GM23338 (cell line): ENCODE data around the gene CADPS2. TPM values are rescaled to one million over a fixed set of nuclear protein-coding genes. Genes with fewer than 3 reads are reported as not detected.

Experiments
- ATAC-seq: fragments of 200-7000 bp; cut with Tn5 transposase; 3 replicates; pipeline ENCODE4 v1.9.1; 2020
- DNase-seq: peaks from one replicate; pipeline ENCODE4 v3.0.0-alpha.2; 2015; ENCODE audit warnings: low spot score
- H2AFZ ChIP-seq: fragments of 200-600 bp; sonication (generic); 2 replicates; pipeline ENCODE4 v1.8.0; 2016; ENCODE audit warnings: antibody characterized with exemption, mild to moderate bottlenecking, moderate library complexity
- H3F3A ChIP-seq: fragments of 200-600 bp; sonication (generic); replicated peaks from 2 replicates; pipeline ENCODE4 v1.8.0; 2017; ENCODE audit warnings: antibody characterized with exemption, mixed run types, low read depth
- H3K27ac ChIP-seq: fragments of 200-600 bp; sonication (generic); 2 replicates; pipeline ENCODE4 v1.6.1; 2016; ENCODE audit warnings: low read depth
- H3K27me3 ChIP-seq: fragments of 200-600 bp; sonication (generic); 2 replicates; pipeline ENCODE4 v1.8.0; 2016; ENCODE audit warnings: mild to moderate bottlenecking, mixed run types, moderate library complexity; ENCODE audit not compliant: insufficient read depth
- H3K36me3 ChIP-seq: fragments of 200-600 bp; sonication (generic); 2 replicates; pipeline ENCODE4 v1.8.0; 2016; ENCODE audit warnings: mild to moderate bottlenecking; ENCODE audit not compliant: insufficient read depth
- H3K4me1 ChIP-seq: fragments of 200-600 bp; sonication (generic); 2 replicates; pipeline ENCODE4 v1.8.0; 2016; ENCODE audit warnings: mild to moderate bottlenecking, moderate library complexity; ENCODE audit not compliant: insufficient read depth
- H3K4me2 ChIP-seq: fragments of 200-600 bp; sonication (generic); 2 replicates; pipeline ENCODE4 v1.7.1; 2017; ENCODE audit warnings: mixed run types
- H3K4me3 ChIP-seq: fragments of 200-600 bp; sonication (generic); 2 replicates; pipeline ENCODE4 v1.6.1; 2016; ENCODE audit warnings: mixed run types
- H3K79me2 ChIP-seq: fragments of 200-600 bp; sonication (generic); replicated peaks from 2 replicates; pipeline ENCODE4 v1.8.0; 2017; ENCODE audit warnings: mild to moderate bottlenecking; ENCODE audit not compliant: insufficient read depth
- H3K9me2 ChIP-seq: fragments of 200-600 bp; sonication (generic); 2 replicates; pipeline ENCODE4 v1.8.0; 2017; ENCODE audit not compliant: insufficient read depth
- H4K20me1 ChIP-seq: fragments of 200-600 bp; sonication (generic); replicated peaks from 2 replicates; pipeline ENCODE4 v1.8.0; 2017; ENCODE audit warnings: mild to moderate bottlenecking; ENCODE audit not compliant: insufficient read depth
- H3K27ac Mint-ChIP-seq: 2 replicates; pipeline ENCODE4 v1.8.0; 2020; ENCODE audit warnings: inconsistent platforms, mild to moderate bottlenecking, moderate library complexity, mixed read lengths
- H3K27me3 Mint-ChIP-seq: 3 replicates; pipeline ENCODE4 v1.8.0; 2022; ENCODE audit warnings: low read depth, mild to moderate bottlenecking, moderate library complexity, mixed read lengths, inconsistent platforms; ENCODE audit not compliant: insufficient read depth, poor library complexity
- H3K36me3 Mint-ChIP-seq: 3 replicates; pipeline ENCODE4 v1.8.0; 2021; ENCODE audit warnings: low read depth, mild to moderate bottlenecking, inconsistent platforms, moderate library complexity, mixed read lengths
- H3K4me1 Mint-ChIP-seq: 3 replicates; pipeline ENCODE4 v1.8.0; 2020; ENCODE audit warnings: mild to moderate bottlenecking, inconsistent platforms, mixed read lengths
- H3K4me3 Mint-ChIP-seq: 3 replicates; pipeline ENCODE4 v1.8.0; 2021; ENCODE audit warnings: moderate library complexity, mild to moderate bottlenecking, inconsistent platforms, mixed read lengths
- H3K9me3 Mint-ChIP-seq: 3 replicates; pipeline ENCODE4 v1.8.0; 2020; ENCODE audit warnings: moderate library complexity, mild to moderate bottlenecking, inconsistent platforms, mixed read lengths
- CREB1 ChIP-seq: fragments of 250-450 bp; sonication (Bioruptor Pico); IDR thresholded peaks from 2 replicates; pipeline ENCODE4 v1.5.0; 2020; ENCODE audit warnings: low read depth, mild to moderate bottlenecking, moderate library complexity
- EZH2 ChIP-seq: fragments of 200-600 bp; sonication (generic); IDR thresholded peaks from one replicate; pipeline ENCODE4 v1.8.0; 2017; ENCODE audit warnings: antibody characterized with exemption, mild to moderate bottlenecking, low read depth; ENCODE audit not compliant: unreplicated experiment
- JUNB ChIP-seq: IDR thresholded peaks from one replicate; pipeline ENCODE4 v1.6.1; 2016; ENCODE audit warnings: antibody characterized with exemption; ENCODE audit not compliant: unreplicated experiment
- POLR2AphosphoS5 ChIP-seq: IDR thresholded peaks from 2 replicates; pipeline ENCODE4 v1.6.1; 2016; ENCODE audit warnings: antibody characterized with exemption, low read depth
- STAT1 ChIP-seq: IDR thresholded peaks from one replicate; pipeline ENCODE4 v1.6.1; 2016; ENCODE audit warnings: antibody characterized with exemption; ENCODE audit not compliant: unreplicated experiment
- ZNF114 ChIP-seq: fragments of 250-450 bp; sonication (Bioruptor Pico); IDR thresholded peaks from 2 replicates; pipeline ENCODE4 v1.5.0; 2020; ENCODE audit warnings: mild to moderate bottlenecking, moderate library complexity
- polyA plus RNA-seq: library from polyadenylated mRNA; unstranded; fragments of >200 nt; fragmentation: Nextera tagmentation; extraction: Ambion mirVana; gene quantifications from 2 replicates; pipeline ENCODE4 v1.2.1, GENCODE V29; 2016
- total RNA-seq: library from RNA; depleted of rRNA; stranded (reverse); fragments of >200 nt; shearing (Covaris generic); gene quantifications from 2 replicates; pipeline ENCODE4 v1.2.3, GENCODE V29; 2014
- TF ChIP-seq, protein P1 (sequence below): IDR thresholded peaks from one replicate; pipeline ENCODE4 v1.6.1; 2018; ENCODE audit warnings: antibody characterized with exemption; ENCODE audit not compliant: unreplicated experiment
- TF ChIP-seq, protein P2 (sequence below), 2 experiments: fragments of 200-600 bp in 1 of 2; sonication (generic) in 1 of 2; conservative IDR thresholded peaks; 2 replicates each; pipeline versions ENCODE4 v1.5.1 to v1.6.1; 2016 to 2017; ENCODE audit warnings: antibody characterized with exemption in 2 of 2, low read depth in 2 of 2, mild to moderate bottlenecking in 2 of 2, moderate library complexity in 1 of 2
- TF ChIP-seq, protein P3 (sequence below): IDR thresholded peaks from 2 replicates; pipeline ENCODE4 v1.6.1; 2016; ENCODE audit warnings: antibody characterized with exemption
- TF ChIP-seq, protein P4 (sequence below): fragments of 250-450 bp; sonication (Bioruptor Pico); IDR thresholded peaks from 2 replicates; pipeline ENCODE4 v1.5.0; 2020; ENCODE audit warnings: mild to moderate bottlenecking, moderate library complexity

Gene CADPS2
- total and polyA plus RNA-seq, 2 experiments from 2014 or later: 16.3 to 36.9 TPM

DNA sequence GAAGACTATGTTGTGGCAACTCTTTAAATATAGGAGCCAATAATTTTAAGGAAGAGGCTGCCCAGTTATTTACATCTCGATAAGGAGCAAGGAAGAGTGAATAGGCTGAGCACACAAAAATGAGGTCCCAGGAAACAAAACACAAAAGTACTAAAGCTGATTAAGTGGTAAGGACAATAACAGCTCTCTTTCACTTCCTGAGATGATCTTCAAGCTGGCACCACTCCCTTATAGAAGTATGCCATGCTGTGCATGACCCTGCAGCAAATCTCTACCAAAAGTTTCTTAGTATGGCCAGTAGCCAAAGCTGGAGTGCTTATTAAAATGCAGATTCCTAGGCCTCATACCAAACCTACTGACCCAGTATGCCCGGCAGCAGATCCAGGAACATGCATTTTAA is 39.7 kb downstream of the CADPS2 start (continued):
- no peak for TF ChIP-seq CREB1 (CRISPR knock-in tag)
- TF ChIP-seq, protein P1, sequence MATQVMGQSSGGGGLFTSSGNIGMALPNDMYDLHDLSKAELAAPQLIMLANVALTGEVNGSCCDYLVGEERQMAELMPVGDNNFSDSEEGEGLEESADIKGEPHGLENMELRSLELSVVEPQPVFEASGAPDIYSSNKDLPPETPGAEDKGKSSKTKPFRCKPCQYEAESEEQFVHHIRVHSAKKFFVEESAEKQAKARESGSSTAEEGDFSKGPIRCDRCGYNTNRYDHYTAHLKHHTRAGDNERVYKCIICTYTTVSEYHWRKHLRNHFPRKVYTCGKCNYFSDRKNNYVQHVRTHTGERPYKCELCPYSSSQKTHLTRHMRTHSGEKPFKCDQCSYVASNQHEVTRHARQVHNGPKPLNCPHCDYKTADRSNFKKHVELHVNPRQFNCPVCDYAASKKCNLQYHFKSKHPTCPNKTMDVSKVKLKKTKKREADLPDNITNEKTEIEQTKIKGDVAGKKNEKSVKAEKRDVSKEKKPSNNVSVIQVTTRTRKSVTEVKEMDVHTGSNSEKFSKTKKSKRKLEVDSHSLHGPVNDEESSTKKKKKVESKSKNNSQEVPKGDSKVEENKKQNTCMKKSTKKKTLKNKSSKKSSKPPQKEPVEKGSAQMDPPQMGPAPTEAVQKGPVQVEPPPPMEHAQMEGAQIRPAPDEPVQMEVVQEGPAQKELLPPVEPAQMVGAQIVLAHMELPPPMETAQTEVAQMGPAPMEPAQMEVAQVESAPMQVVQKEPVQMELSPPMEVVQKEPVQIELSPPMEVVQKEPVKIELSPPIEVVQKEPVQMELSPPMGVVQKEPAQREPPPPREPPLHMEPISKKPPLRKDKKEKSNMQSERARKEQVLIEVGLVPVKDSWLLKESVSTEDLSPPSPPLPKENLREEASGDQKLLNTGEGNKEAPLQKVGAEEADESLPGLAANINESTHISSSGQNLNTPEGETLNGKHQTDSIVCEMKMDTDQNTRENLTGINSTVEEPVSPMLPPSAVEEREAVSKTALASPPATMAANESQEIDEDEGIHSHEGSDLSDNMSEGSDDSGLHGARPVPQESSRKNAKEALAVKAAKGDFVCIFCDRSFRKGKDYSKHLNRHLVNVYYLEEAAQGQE: no peak
- TF ChIP-seq, protein P2, sequence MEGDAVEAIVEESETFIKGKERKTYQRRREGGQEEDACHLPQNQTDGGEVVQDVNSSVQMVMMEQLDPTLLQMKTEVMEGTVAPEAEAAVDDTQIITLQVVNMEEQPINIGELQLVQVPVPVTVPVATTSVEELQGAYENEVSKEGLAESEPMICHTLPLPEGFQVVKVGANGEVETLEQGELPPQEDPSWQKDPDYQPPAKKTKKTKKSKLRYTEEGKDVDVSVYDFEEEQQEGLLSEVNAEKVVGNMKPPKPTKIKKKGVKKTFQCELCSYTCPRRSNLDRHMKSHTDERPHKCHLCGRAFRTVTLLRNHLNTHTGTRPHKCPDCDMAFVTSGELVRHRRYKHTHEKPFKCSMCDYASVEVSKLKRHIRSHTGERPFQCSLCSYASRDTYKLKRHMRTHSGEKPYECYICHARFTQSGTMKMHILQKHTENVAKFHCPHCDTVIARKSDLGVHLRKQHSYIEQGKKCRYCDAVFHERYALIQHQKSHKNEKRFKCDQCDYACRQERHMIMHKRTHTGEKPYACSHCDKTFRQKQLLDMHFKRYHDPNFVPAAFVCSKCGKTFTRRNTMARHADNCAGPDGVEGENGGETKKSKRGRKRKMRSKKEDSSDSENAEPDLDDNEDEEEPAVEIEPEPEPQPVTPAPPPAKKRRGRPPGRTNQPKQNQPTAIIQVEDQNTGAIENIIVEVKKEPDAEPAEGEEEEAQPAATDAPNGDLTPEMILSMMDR (conservative IDR thresholded peaks at IDR 0.05; ENCODE audit: low read depth in 2 of 2): no peak
- TF ChIP-seq EZH2: no peak
- TF ChIP-seq POLR2AphosphoS5: no peak
- TF ChIP-seq JUNB: no peak

DNA sequence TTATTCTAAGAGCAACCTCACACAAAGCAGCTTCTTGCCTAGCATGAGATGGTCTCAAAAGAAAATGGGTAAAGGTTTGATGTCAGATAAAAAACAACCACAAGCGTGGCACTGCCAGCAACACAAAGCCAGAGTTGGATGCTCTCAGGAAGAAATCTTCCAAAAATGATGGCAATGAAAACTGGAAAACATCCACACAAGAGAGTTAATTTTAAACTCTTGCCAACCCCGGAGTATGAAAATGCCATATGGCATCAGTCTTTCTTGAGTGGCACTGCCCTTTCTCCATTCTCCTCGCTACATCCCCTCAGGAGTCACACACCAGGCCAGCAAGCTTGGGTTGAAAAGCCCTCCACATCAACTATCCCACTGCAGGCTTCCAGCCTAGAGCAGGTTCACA is 41.0 kb downstream of the CADPS2 start:
- H3K27me3 Mint-ChIP-seq: no peaks in the 10 kb centered on the region
- no peaks in the 10 kb centered on the region for H3K36me3 ChIP-seq
- H3K4me1 ChIP-seq: peaks cover 18% of the 10 kb centered on the region
- DNase-seq (no peak), ATAC-seq (no peak)
- H3K9me2 ChIP-seq: no peaks in the 10 kb centered on the region
- no peak overlapping the region for H3K4me3 ChIP-seq
- no peak overlapping the region for H3K4me2 ChIP-seq
- H3K27ac Mint-ChIP-seq: no peak overlapping the region
- H2AFZ ChIP-seq: no peak overlapping the region
- no peaks in the 10 kb centered on the region for H3K36me3 Mint-ChIP-seq
- H3F3A ChIP-seq: no peaks in the 10 kb centered on the region
- H3K27me3 ChIP-seq: no peaks in the 10 kb centered on the region
- peaks cover 25% of the 10 kb centered on the region for H3K4me1 Mint-ChIP-seq
- peaks cover 6% of the 10 kb centered on the region for H3K79me2 ChIP-seq
- H3K27ac ChIP-seq: no peak overlapping the region
- H3K9me3 Mint-ChIP-seq: no peaks in the 10 kb centered on the region
- no peak overlapping the region for H3K4me3 Mint-ChIP-seq
- H4K20me1 ChIP-seq: no peaks in the 10 kb centered on the region
- no peak for TF ChIP-seq POLR2AphosphoS5
- TF ChIP-seq STAT1: no peak
- TF ChIP-seq ZNF114: no peak
- TF ChIP-seq, protein P3, sequence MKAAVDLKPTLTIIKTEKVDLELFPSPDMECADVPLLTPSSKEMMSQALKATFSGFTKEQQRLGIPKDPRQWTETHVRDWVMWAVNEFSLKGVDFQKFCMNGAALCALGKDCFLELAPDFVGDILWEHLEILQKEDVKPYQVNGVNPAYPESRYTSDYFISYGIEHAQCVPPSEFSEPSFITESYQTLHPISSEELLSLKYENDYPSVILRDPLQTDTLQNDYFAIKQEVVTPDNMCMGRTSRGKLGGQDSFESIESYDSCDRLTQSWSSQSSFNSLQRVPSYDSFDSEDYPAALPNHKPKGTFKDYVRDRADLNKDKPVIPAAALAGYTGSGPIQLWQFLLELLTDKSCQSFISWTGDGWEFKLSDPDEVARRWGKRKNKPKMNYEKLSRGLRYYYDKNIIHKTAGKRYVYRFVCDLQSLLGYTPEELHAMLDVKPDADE: no peak
- TF ChIP-seq, protein P4, sequence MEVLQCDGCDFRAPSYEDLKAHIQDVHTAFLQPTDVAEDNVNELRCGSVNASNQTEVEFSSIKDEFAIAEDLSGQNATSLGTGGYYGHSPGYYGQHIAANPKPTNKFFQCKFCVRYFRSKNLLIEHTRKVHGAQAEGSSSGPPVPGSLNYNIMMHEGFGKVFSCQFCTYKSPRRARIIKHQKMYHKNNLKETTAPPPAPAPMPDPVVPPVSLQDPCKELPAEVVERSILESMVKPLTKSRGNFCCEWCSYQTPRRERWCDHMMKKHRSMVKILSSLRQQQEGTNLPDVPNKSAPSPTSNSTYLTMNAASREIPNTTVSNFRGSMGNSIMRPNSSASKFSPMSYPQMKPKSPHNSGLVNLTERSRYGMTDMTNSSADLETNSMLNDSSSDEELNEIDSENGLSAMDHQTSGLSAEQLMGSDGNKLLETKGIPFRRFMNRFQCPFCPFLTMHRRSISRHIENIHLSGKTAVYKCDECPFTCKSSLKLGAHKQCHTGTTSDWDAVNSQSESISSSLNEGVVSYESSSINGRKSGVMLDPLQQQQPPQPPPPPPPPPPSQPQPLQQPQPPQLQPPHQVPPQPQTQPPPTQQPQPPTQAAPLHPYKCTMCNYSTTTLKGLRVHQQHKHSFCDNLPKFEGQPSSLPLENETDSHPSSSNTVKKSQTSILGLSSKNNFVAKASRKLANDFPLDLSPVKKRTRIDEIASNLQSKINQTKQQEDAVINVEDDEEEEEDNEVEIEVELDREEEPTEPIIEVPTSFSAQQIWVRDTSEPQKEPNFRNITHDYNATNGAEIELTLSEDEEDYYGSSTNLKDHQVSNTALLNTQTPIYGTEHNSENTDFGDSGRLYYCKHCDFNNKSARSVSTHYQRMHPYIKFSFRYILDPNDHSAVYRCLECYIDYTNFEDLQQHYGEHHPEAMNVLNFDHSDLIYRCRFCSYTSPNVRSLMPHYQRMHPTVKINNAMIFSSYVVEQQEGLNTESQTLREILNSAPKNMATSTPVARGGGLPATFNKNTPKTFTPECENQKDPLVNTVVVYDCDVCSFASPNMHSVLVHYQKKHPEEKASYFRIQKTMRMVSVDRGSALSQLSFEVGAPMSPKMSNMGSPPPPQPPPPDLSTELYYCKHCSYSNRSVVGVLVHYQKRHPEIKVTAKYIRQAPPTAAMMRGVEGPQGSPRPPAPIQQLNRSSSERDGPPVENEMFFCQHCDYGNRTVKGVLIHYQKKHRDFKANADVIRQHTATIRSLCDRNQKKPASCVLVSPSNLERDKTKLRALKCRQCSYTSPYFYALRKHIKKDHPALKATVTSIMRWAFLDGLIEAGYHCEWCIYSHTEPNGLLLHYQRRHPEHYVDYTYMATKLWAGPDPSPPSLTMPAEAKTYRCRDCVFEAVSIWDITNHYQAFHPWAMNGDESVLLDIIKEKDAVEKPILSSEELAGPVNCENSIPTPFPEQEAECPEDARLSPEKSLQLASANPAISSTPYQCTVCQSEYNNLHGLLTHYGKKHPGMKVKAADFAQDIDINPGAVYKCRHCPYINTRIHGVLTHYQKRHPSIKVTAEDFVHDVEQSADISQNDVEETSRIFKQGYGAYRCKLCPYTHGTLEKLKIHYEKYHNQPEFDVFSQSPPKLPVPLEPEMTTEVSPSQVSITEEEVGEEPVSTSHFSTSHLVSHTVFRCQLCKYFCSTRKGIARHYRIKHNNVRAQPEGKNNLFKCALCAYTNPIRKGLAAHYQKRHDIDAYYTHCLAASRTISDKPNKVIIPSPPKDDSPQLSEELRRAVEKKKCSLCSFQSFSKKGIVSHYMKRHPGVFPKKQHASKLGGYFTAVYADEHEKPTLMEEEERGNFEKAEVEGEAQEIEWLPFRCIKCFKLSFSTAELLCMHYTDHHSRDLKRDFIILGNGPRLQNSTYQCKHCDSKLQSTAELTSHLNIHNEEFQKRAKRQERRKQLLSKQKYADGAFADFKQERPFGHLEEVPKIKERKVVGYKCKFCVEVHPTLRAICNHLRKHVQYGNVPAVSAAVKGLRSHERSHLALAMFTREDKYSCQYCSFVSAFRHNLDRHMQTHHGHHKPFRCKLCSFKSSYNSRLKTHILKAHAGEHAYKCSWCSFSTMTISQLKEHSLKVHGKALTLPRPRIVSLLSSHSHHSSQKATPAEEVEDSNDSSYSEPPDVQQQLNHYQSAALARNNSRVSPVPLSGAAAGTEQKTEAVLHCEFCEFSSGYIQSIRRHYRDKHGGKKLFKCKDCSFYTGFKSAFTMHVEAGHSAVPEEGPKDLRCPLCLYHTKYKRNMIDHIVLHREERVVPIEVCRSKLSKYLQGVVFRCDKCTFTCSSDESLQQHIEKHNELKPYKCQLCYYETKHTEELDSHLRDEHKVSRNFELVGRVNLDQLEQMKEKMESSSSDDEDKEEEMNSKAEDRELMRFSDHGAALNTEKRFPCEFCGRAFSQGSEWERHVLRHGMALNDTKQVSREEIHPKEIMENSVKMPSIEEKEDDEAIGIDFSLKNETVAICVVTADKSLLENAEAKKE (CRISPR knock-in tag): no peak
